Endodermal cell (in vitro differentiated cells): ENCODE results near the gene HSPB1. TPM values are rescaled to one million over a fixed set of nuclear protein-coding genes. Genes with fewer than 3 reads are reported as not detected.

ENCODE experiments used
- DNase-seq: peaks from one replicate; pipeline ENCODE4 v3.0.0-alpha.2; 2017
- H3K27ac ChIP-seq: 2 replicates; pipeline ENCODE4 v1.5.1; 2013; ENCODE audit warnings: mild to moderate bottlenecking, low read depth, low read length, moderate library complexity
- H3K27me3 ChIP-seq: 2 replicates; pipeline ENCODE4 v1.6.1; 2013; ENCODE audit warnings: mild to moderate bottlenecking, low read length, moderate library complexity; ENCODE audit not compliant: insufficient read depth, control insufficient read depth, poor library complexity, severe bottlenecking
- H3K36me3 ChIP-seq: 2 replicates; pipeline ENCODE4 v1.7.0; 2013; ENCODE audit warnings: mild to moderate bottlenecking, low read length, moderate library complexity; ENCODE audit not compliant: control insufficient read depth, insufficient read depth
- H3K4me1 ChIP-seq: one replicate; pipeline ENCODE4 v1.7.0; 2013; ENCODE audit warnings: low read length; ENCODE audit not compliant: control insufficient read depth, insufficient read depth
- H3K4me3 ChIP-seq: 2 replicates; pipeline ENCODE4 v1.5.1; 2013; ENCODE audit warnings: mild to moderate bottlenecking, low read length, moderate library complexity
- H3K9ac ChIP-seq: 2 replicates; pipeline ENCODE4 v1.6.1; 2013; ENCODE audit warnings: mild to moderate bottlenecking, low read length, moderate library complexity; ENCODE audit not compliant: poor library complexity, severe bottlenecking; ENCODE audit errors: extremely low read depth
- H3K9me3 ChIP-seq: 2 replicates; pipeline ENCODE4 v1.6.1; 2013; ENCODE audit warnings: mild to moderate bottlenecking, low read length, moderate library complexity; ENCODE audit not compliant: control insufficient read depth
- H3K27ac Mint-ChIP-seq: 2 replicates; pipeline ENCODE4 v1.8.0; 2020; ENCODE audit warnings: mixed read lengths
- H3K27me3 Mint-ChIP-seq: 2 replicates; pipeline ENCODE4 v1.8.0; 2021; ENCODE audit warnings: mild to moderate bottlenecking, mixed read lengths; ENCODE audit not compliant: insufficient read depth
- H3K36me3 Mint-ChIP-seq: 2 replicates; pipeline ENCODE4 v1.8.0; 2020; ENCODE audit warnings: low read depth, mixed read lengths
- H3K4me1 Mint-ChIP-seq: 2 replicates; pipeline ENCODE4 v1.8.0; 2020; ENCODE audit warnings: mixed read lengths
- H3K4me3 Mint-ChIP-seq: 2 replicates; pipeline ENCODE4 v1.8.0; 2020; ENCODE audit warnings: mild to moderate bottlenecking, moderate library complexity, mixed read lengths
- H3K9me3 Mint-ChIP-seq: 2 replicates; pipeline ENCODE4 v1.8.0; 2020; ENCODE audit warnings: mild to moderate bottlenecking, mixed read lengths
- WGBS, 2 experiments: methylation state at CpG; one replicate each; pipeline versions ENCODE4 v1.1.5 to v1.1.7; 2013; ENCODE audit warnings: missing lambda C conversion rate in 2 of 2, mixed read lengths in 1 of 2; ENCODE audit not compliant: insufficient coverage in 1 of 2, insufficient read length in 1 of 2; 5-methylcytosine and 5-hydroxymethylcytosine counted together
- total RNA-seq, 2 donors: library from RNA; stranded (reverse); fragmentation: NEBNext Ultra II Directional in 1 of 2; extraction: Animal tissue kit (Norgen Biotek cat#: 25700) in 1 of 2; gene quantifications; 2 replicates in 1 of 2; 3 replicates in 1 of 2; pipeline ENCODE4 v1.2.1, GENCODE V29; 2021
- TF ChIP-seq, protein P1 (sequence below): fragments of 200-600 bp; sonication (generic); conservative IDR thresholded peaks from 2 replicates; pipeline ENCODE4 v1.5.0; 2021; ENCODE audit warnings: antibody characterized with exemption, mild to moderate bottlenecking

HSPB1 gene
- total RNA-seq, 2 donors from 2014 or later: 244 to 248 TPM

DNA sequence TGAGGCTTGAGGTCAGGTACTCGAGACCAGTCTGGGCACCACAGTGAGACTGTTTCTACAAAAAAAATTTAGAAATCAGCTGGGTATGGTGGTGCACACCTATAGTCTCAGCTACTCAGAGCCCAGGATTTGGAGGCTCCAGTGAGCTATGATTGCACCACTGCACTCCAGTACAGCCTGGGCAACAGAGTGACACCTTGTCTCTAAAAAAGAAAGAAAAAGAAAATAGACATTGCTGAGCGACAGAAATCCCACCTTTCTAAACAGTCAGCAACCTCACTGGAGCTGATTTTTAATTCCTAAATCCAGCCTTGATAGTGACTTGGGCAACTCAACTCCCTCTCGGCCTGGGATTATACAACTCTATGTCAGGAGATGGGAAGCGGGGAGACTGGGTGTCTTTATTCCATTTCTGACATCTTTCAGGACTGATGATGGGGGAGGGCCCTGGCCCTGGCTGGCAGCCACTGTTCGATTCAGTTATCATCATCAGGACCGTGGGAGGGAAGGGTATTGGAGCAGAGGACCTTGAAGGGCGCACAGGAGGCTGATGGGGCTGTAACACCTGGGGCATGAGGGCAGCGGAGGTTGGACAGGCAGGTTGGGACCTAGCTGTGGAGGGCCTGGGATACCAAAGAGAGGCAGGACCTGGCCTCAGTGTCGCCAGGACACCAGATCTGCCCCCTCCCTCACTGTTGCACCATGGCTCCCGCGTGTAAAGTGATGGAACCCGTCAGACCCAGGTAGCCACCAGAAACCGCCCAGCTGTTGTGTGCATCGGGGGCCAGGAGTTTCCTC, 14.7 kb downstream of the HSPB1 start:
- Histone ChIP-seq H3K4me3 (peak overlapping the region; percentile 81), H3K36me3 (peaks cover 6% of the 10 kb centered on the region), H3K9ac (peak overlapping the region; percentile 39), H3K27me3 (no peaks in the 10 kb centered on the region), H3K27ac (peak overlapping the region; percentile 84), H3K9me3 (no peaks in the 10 kb centered on the region), H3K4me1 (no peaks in the 10 kb centered on the region)
- H3K36me3 Mint-ChIP-seq: peaks cover 6% of the 10 kb centered on the region
- no peak for DNase-seq
- H3K4me1 Mint-ChIP-seq: peaks cover 17% of the 10 kb centered on the region
- 74 to 98% methylated on average over 7 to 14 of the region's 14 CpGs for WGBS, 2 experiments
- H3K9me3 Mint-ChIP-seq: no peaks in the 10 kb centered on the region
- TF ChIP-seq, protein P1, sequence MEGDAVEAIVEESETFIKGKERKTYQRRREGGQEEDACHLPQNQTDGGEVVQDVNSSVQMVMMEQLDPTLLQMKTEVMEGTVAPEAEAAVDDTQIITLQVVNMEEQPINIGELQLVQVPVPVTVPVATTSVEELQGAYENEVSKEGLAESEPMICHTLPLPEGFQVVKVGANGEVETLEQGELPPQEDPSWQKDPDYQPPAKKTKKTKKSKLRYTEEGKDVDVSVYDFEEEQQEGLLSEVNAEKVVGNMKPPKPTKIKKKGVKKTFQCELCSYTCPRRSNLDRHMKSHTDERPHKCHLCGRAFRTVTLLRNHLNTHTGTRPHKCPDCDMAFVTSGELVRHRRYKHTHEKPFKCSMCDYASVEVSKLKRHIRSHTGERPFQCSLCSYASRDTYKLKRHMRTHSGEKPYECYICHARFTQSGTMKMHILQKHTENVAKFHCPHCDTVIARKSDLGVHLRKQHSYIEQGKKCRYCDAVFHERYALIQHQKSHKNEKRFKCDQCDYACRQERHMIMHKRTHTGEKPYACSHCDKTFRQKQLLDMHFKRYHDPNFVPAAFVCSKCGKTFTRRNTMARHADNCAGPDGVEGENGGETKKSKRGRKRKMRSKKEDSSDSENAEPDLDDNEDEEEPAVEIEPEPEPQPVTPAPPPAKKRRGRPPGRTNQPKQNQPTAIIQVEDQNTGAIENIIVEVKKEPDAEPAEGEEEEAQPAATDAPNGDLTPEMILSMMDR: no peak
- H3K27ac Mint-ChIP-seq: peak overlapping the region; percentile 94
- no peaks in the 10 kb centered on the region for H3K27me3 Mint-ChIP-seq
- H3K4me3 Mint-ChIP-seq: peak overlapping the region; percentile 84

DNA sequence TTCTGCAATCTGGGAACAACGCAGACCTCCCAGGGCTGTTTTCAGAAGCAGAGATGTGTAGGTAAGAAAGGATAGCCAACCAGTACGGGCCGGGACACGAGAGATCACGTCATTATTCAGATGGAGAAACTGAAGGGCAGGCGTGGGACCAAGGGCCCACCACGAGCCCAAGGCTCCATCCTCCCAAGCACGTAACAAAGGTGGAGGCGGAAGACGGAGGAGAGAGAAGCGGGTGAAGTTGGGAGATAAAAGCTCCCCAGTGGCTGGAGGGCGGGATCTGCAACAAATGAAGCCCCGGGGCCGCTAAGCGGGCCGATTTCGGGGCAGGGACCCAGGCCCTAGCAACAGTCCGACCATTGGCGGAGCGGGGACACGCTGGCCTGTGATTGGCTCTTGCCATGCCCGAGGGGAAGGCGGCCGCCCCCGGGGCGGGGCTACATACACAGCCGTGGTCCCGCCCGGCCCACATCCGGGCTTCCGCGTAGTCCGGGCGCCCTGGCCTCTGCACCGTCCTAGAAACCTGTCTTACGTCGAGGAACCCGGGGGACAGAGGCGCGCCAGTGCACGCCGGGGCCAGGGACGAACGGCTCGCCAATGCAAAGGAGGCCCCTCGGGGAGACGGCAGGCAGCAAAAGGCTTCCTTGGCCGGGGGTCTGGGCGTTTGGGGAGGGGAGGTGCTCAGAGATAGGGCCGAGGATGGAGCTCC, 15.5 kb downstream of the HSPB1 start:
- peak overlapping the region; percentile 88 for H3K27ac ChIP-seq
- Mint-ChIP-seq H3K9me3 (no peaks in the 10 kb centered on the region), H3K36me3 (peaks cover 8% of the 10 kb centered on the region), H3K4me3 (peak overlapping the region; percentile 84), H3K27ac (peak overlapping the region; percentile 95), H3K27me3 (no peaks in the 10 kb centered on the region), H3K4me1 (peaks cover 17% of the 10 kb centered on the region)
- WGBS, 2 experiments: 3 to 5% methylated on average over 17 to 50 of the region's 50 CpGs
- peak overlapping the region; percentile 80 for H3K9ac ChIP-seq
- no peaks in the 10 kb centered on the region for H3K9me3 ChIP-seq
- H3K4me1 ChIP-seq: no peaks in the 10 kb centered on the region
- H3K36me3 ChIP-seq: peaks cover 14% of the 10 kb centered on the region
- peak; percentile 99 for DNase-seq
- peak overlapping the region; percentile 81 for H3K4me3 ChIP-seq
- TF ChIP-seq, protein P1: no peak
- H3K27me3 ChIP-seq: no peaks in the 10 kb centered on the region

GRCh38 chr7:76318488-76319353, 16.2 kb downstream of the HSPB1 start:
- DNase-seq: peak; percentile 84
- TF ChIP-seq, protein P1: peak; percentile 40
- no peaks in the 10 kb centered on the region for H3K9me3 Mint-ChIP-seq

More at GRCh38 chr7:76318488-76319353, 16.2 kb downstream of the HSPB1 start:
- Mint-ChIP-seq H3K4me1 (peaks cover 17% of the 10 kb centered on the region), H3K36me3 (peaks cover 12% of the 10 kb centered on the region), H3K27me3 (no peaks in the 10 kb centered on the region), H3K4me3 (peak overlapping the region; percentile 84), H3K27ac (peak overlapping the region; percentile 95)
- Histone ChIP-seq H3K9me3 (no peaks in the 10 kb centered on the region), H3K27me3 (no peaks in the 10 kb centered on the region), H3K4me3 (peak overlapping the region; percentile 81), H3K9ac (peak overlapping the region; percentile 80), H3K36me3 (peaks cover 21% of the 10 kb centered on the region), H3K27ac (peak overlapping the region; percentile 88), H3K4me1 (no peaks in the 10 kb centered on the region)
- 6 to 11% methylated on average over 18 to 25 of the region's 25 CpGs for WGBS, 2 experiments
